Heart right ventricle (tissue), 16 donors: ENCODE measurements around the gene SPACA6. TPM values are rescaled to one million over a fixed set of nuclear protein-coding genes. Genes with fewer than 3 reads are reported as not detected.

Experiments used
- ATAC-seq, 8 donors: fragments of 200-7000 bp; cut with Tn5 transposase; one replicate each; pipeline ENCODE4 v1.9.1; 2020; ENCODE audit warnings: mild to moderate bottlenecking in 8 of 8, moderate library complexity in 8 of 8, moderate number of reproducible peaks in 1 of 8
- DNase-seq, 2 donors: peaks; one replicate each; pipeline ENCODE4 v3.0.0-alpha.2; 2020
- H3K27ac ChIP-seq, 10 donors: fragments of 200-600 bp; sonication (generic) in 2 of 10; one replicate each; pipeline versions ENCODE4 v1.5.0 to v1.8.0; 2020 to 2022; ENCODE audit warnings: mild to moderate bottlenecking in 3 of 10
- H3K27me3 ChIP-seq, 7 donors: fragments of 200-600 bp; one replicate each; pipeline ENCODE4 v1.8.0; 2021 to 2022; ENCODE audit warnings: mild to moderate bottlenecking in 2 of 7
- H3K36me3 ChIP-seq, 9 donors: fragments of 200-600 bp; sonication (generic) in 1 of 9; one replicate each; pipeline versions ENCODE4 v1.5.0 to v1.8.0; 2020 to 2022; ENCODE audit warnings: mild to moderate bottlenecking in 2 of 9
- H3K4me1 ChIP-seq, 9 donors: fragments of 200-600 bp; sonication (generic) in 1 of 9; one replicate each; pipeline versions ENCODE4 v1.5.0 to v1.8.0; 2020 to 2022; ENCODE audit warnings: mild to moderate bottlenecking in 4 of 9
- H3K4me3 ChIP-seq, 10 donors: fragments of 200-600 bp; sonication (generic) in 2 of 10; one replicate each; pipeline versions ENCODE4 v1.5.0 to v1.8.0; 2020 to 2022; ENCODE audit warnings: mild to moderate bottlenecking in 7 of 10, moderate library complexity in 2 of 10
- H3K9me3 ChIP-seq, 11 donors: fragments of 200-600 bp in 10 of 11; sonication (generic) in 2 of 11; one replicate each; pipeline versions ENCODE4 v1.5.0 to v1.8.0; 2013 to 2022; ENCODE audit warnings: mild to moderate bottlenecking in 2 of 11, control low read depth in 1 of 11, moderate library complexity in 1 of 11
- CTCF ChIP-seq, 9 donors: fragments of 200-600 bp; sonication (generic) in 2 of 9; IDR thresholded peaks; one replicate each; pipeline versions ENCODE4 v1.5.0 to v1.8.0; 2021 to 2022; ENCODE audit warnings: antibody characterized with exemption in 9 of 9, mild to moderate bottlenecking in 5 of 9, moderate library complexity in 1 of 9
- WGBS, 2 donors: extraction: QIAGEN DNeasy Blood & Tissue Kit; methylation state at CpG; one replicate each; pipeline ENCODE4 v1.1.7; 2013; ENCODE audit warnings: inconsistent platforms in 1 of 2; 5-methylcytosine and 5-hydroxymethylcytosine counted together
- intact Hi-C, 10 donors: fragments of 100-400 bp; cut with DNase I; formaldehyde crosslinking; loops; one replicate each; pipeline versions ENCODE4 v1.11.1 to v1.14.2; 2022
- polyA plus RNA-seq, 2 donors: library from polyadenylated mRNA; stranded (reverse); fragments of 200-250 nt; gene quantifications; one replicate each; pipeline ENCODE4 v1.2.3, GENCODE V29; 2013
- total RNA-seq, 10 donors: library from RNA; stranded (reverse); fragmentation: NEBNext Ultra II Directional in 3 of 10; extraction: Animal tissue kit (Norgen Biotek cat#: 25700) in 3 of 10; gene quantifications; one replicate each; pipeline versions ENCODE4 v1.2.1 to v1.2.4, GENCODE V29; 2021 to 2023
- donor health status: Arrhythmogenic right ventricular cardiomyopathy.
- donor health status: ischemic (EF 13 %, LVEDD 7.1; RV severe dilation, severe dysfunction).
- donor health status: healthy with polysubstance abuse.
- donor health status: DM: no; HTN: yes; CAD: no.
- donor health status: DM: no; HTN: no; CAD: no.
- donor health status: ischemic (EF 25% LVEDD 6.9; RV normal size, moderate dysfunction).
- donor health status: ischemic (EF 25% LVEDD 5.7; RV mildly dilated, moderate dysfunction).
- donor health status: healthy.
- donor health status: DM: yes; HTN: yes; CAD: no.
- donor health status: Ischemic cardiomyopathy.
- donor health status: ischemic (EF 35%, LVEDD 5.7; RV mildly dilated, moderate dysfunction).
- donor health status: nonischemic (EF 11% LVEDD 7.7; RV severe dilation, severe dysfunction).
- donor health status: DM: yes; HTN: yes; CAD: no.
- donor health status: PGD.
- donor health status: ischemic (EF 29% LVEDD 5.4; RV normal size, mild dysfunction).
- donor health status: nonischemic (EF 23%, LVEDD 6.1; RV moderate dilation, normal function).

SPACA6 gene
- total and polyA plus RNA-seq, 12 donors: 6.4 to 45.1 (median 10.1) TPM

- ATAC-seq (peak in 3 of 8 donors; percentile 0 to 1 (median 0)), DNase-seq (no peak)
- peak overlapping the region; percentile 93 to 100 (median 97) for H3K27ac ChIP-seq
- H3K4me3 ChIP-seq: peak overlapping the region; percentile 63 to 100 (median 90)
- peaks cover 8 to 61% (median 40%) of the 10 kb centered on the region in 9 donors for H3K4me1 ChIP-seq
- no peak for TF ChIP-seq CTCF (IDR thresholded peaks at IDR 0.05)
- H3K9me3 ChIP-seq: no peaks in the 10 kb centered on the region
- H3K36me3 ChIP-seq: peaks cover 0 to 41% (median 19%) of the 10 kb centered on the region in 9 donors
- 4 to 6% methylated on average over 7 to 9 of the region's 9 CpGs for WGBS, 2 donors
- H3K27me3 ChIP-seq: peaks cover 0 to 30% (median 0%) of the 10 kb centered on the region in 7 donors
- intact Hi-C loops: no loop called here
Observed at GRCh38 chr19:51691074-51691583, 2.0 kb upstream of the SPACA6 start.

GRCh38 chr19:51691584-51692428 is 1.3 kb upstream of the SPACA6 start:
- intact Hi-C loops: no loop called here
- WGBS, 2 donors: 20 to 23% methylated on average over 12 of the region's 12 CpGs

GRCh38 chr19:51692468-51692867 is 662 bp upstream of the SPACA6 start:
- DNase-seq (no peak), ATAC-seq (no peak)
- peaks cover 0 to 54% (median 24%) of the 10 kb centered on the region in 9 donors for H3K36me3 ChIP-seq
- peak overlapping the region in 9 of 10 donors; percentile 10 to 100 (median 97) for H3K27ac ChIP-seq
- peaks cover 0 to 30% (median 0%) of the 10 kb centered on the region in 7 donors for H3K27me3 ChIP-seq
- no peak for TF ChIP-seq CTCF (IDR thresholded peaks at IDR 0.05)
- peak overlapping the region in 8 of 10 donors; percentile 78 to 100 (median 90) for H3K4me3 ChIP-seq
- peaks cover 8 to 53% (median 33%) of the 10 kb centered on the region in 9 donors for H3K4me1 ChIP-seq
- H3K9me3 ChIP-seq: no peaks in the 10 kb centered on the region
- intact Hi-C loops: no loop called here
- 67 to 74% methylated on average over 18 of the region's 18 CpGs for WGBS, 2 donors

More at GRCh38 chr19:51691584-51692428, 1.3 kb upstream of the SPACA6 start:
- peak overlapping the region in 9 of 10 donors; percentile 78 to 100 (median 94) for H3K4me3 ChIP-seq
- H3K4me1 ChIP-seq: peaks cover 8 to 59% (median 38%) of the 10 kb centered on the region in 9 donors
- H3K9me3 ChIP-seq: no peaks in the 10 kb centered on the region
- H3K27me3 ChIP-seq: peaks cover 0 to 30% (median 0%) of the 10 kb centered on the region in 7 donors
- H3K36me3 ChIP-seq: peaks cover 0 to 48% (median 24%) of the 10 kb centered on the region in 9 donors
- DNase-seq (no peak), ATAC-seq (no peak)
- no peak for TF ChIP-seq CTCF (IDR thresholded peaks at IDR 0.05)
- peak overlapping the region; percentile 93 to 100 (median 97) for H3K27ac ChIP-seq

- TF ChIP-seq CTCF (IDR thresholded peaks at IDR 0.05): no peak
- ATAC-seq (no peak), DNase-seq (no peak)
- WGBS, 2 donors: 36 to 44% methylated on average over 2 of the region's 2 CpGs
- H3K4me1 ChIP-seq: peaks cover 6 to 41% (median 30%) of the 10 kb centered on the region in 9 donors
- H3K9me3 ChIP-seq: no peaks in the 10 kb centered on the region
- peaks cover 0 to 68% (median 27%) of the 10 kb centered on the region in 9 donors for H3K36me3 ChIP-seq
- H3K4me3 ChIP-seq: no peak overlapping the region
- intact Hi-C loops: no loop called here
- peaks cover 0 to 19% (median 0%) of the 10 kb centered on the region in 7 donors for H3K27me3 ChIP-seq
- peak overlapping the region in 3 of 10 donors; percentile 7 to 97 (median 58) for H3K27ac ChIP-seq
Observed at GRCh38 chr19:51693819-51694218, 689 bp downstream of the SPACA6 start.
